ENCODE measurements around the gene ZBTB43.

DNA sequence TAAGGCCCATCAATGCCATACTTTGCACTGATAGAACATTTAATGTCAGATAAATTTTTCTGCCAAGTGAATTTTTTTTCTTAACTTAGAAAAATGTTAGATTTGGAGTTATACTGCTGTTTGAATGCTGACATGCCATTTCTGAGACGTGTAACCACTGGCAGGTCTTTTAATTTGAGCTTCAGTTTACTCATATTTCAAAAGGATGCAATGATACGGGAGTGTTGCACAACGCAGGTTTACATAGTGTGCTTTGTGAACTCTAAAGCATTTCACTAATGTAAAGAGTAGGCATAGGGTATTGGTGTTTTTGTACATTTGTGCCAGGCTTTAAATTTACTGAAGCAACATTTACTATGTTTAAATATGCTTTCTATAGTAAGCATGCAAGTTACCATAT is 4.2 kb downstream of the ZBTB43 start:
- TF ChIP-seq, protein P1, sequence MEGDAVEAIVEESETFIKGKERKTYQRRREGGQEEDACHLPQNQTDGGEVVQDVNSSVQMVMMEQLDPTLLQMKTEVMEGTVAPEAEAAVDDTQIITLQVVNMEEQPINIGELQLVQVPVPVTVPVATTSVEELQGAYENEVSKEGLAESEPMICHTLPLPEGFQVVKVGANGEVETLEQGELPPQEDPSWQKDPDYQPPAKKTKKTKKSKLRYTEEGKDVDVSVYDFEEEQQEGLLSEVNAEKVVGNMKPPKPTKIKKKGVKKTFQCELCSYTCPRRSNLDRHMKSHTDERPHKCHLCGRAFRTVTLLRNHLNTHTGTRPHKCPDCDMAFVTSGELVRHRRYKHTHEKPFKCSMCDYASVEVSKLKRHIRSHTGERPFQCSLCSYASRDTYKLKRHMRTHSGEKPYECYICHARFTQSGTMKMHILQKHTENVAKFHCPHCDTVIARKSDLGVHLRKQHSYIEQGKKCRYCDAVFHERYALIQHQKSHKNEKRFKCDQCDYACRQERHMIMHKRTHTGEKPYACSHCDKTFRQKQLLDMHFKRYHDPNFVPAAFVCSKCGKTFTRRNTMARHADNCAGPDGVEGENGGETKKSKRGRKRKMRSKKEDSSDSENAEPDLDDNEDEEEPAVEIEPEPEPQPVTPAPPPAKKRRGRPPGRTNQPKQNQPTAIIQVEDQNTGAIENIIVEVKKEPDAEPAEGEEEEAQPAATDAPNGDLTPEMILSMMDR (IDR thresholded peaks at IDR 0.05): no peak
- no peak for TF ChIP-seq POLR2A (IDR thresholded peaks at IDR 0.05)

Data from adrenal gland (tissue), 5 donors.